ENCODE results near the gene IFT43. TPM values are rescaled to one million over a fixed set of nuclear protein-coding genes. Genes with fewer than 3 reads are reported as not detected.

Gene IFT43
- total RNA-seq, 1 experiment from 2014 or later = 98.8 TPM

- Histone ChIP-seq H3K9me2 (ENCODE audit: insufficient read depth) (no peaks in the 10 kb centered on the region), H3F3A (ENCODE audit: insufficient read depth, low read depth) (no peaks in the 10 kb centered on the region), H2AFZ (no peak overlapping the region), H3K27me3 (ENCODE audit: insufficient read depth, low read depth) (no peaks in the 10 kb centered on the region), H3K9me3 (ENCODE audit: insufficient read depth, low read depth) (peaks cover under 1% of the 10 kb centered on the region), H3K4me2 (no peak overlapping the region), H3K36me3 (ENCODE audit: low read depth) (peaks cover 45% of the 10 kb centered on the region), H3K27ac (no peak overlapping the region), H4K20me1 (ENCODE audit: insufficient read depth) (0 out of 2 replicates have a peak, but pooled peaks cover 5% of the 10 kb centered on the region), H3K79me2 (ENCODE audit: low read depth) (no peaks in the 10 kb centered on the region; the same call in 1 of the 2 replicates), H3K4me3 (no peak overlapping the region), H3K4me1 (replicated peaks; ENCODE audit: insufficient read depth) (no peaks in the 10 kb centered on the region)
- DNase-seq = no peak
- ChIA-PET POLR2A (ENCODE audit: unreplicated experiment) (no interaction called here), CTCF (interaction anchor here (0.5 to 0.7 kb wide), 2 partner anchors 772 to 1129 kb away, joined by 3 read pairs; no protein-coding TSS in a partner anchor)
- intact Hi-C loops (cut with micrococcal nuclease; ENCODE audit: unreplicated experiment) = no loop called here
- BruUV-seq (replicated peaks) = no TSS peak
- TF ChIP-seq CTCF (conservative IDR thresholded peaks at IDR 0.05) (no peak), EZH2 (IDR thresholded peaks at IDR 0.05; ENCODE audit: low read depth) (no peak)
Observed at GRCh38 chr14:76012354-76012753, 26.8 kb downstream of the IFT43 start.

GRCh38 chr14:76015191-76015590 is 29.6 kb downstream of the IFT43 start:
- Histone ChIP-seq H3K27ac (no peak overlapping the region), H3K9me2 (ENCODE audit: insufficient read depth) (no peaks in the 10 kb centered on the region), H3K4me1 (replicated peaks; ENCODE audit: insufficient read depth) (no peaks in the 10 kb centered on the region), H3K27me3 (ENCODE audit: insufficient read depth, low read depth) (no peaks in the 10 kb centered on the region), H3K4me2 (no peak overlapping the region), H4K20me1 (ENCODE audit: insufficient read depth) (0 out of 2 replicates have a peak, but pooled peaks cover 5% of the 10 kb centered on the region), H3K36me3 (ENCODE audit: low read depth) (peaks cover 64% of the 10 kb centered on the region), H3K9me3 (ENCODE audit: insufficient read depth, low read depth) (peaks cover 25% of the 10 kb centered on the region), H2AFZ (no peak overlapping the region), H3K79me2 (ENCODE audit: low read depth) (no peaks in the 10 kb centered on the region; the same call in 1 of the 2 replicates), H3K4me3 (no peak overlapping the region), H3F3A (ENCODE audit: insufficient read depth, low read depth) (no peaks in the 10 kb centered on the region)
- intact Hi-C loops (cut with micrococcal nuclease; ENCODE audit: unreplicated experiment) = no loop called here
- no peak for DNase-seq
- ChIA-PET CTCF (no interaction called here), POLR2A (ENCODE audit: unreplicated experiment) (interaction anchor here (0.6 kb wide), 1 partner anchor 324 kb away, joined by 15 read pairs; no protein-coding TSS in a partner anchor)
- no peak for TF ChIP-seq EZH2 (IDR thresholded peaks at IDR 0.05; ENCODE audit: low read depth)
- TF ChIP-seq CTCF (conservative IDR thresholded peaks at IDR 0.05) = no peak
- no TSS peak for BruUV-seq (replicated peaks)

- no peak overlapping the region for H2AFZ ChIP-seq
- H3K4me1 ChIP-seq (replicated peaks; ENCODE audit: insufficient read depth) = no peaks in the 10 kb centered on the region
- no peak overlapping the region for H3K4me3 ChIP-seq
- intact Hi-C loops (cut with micrococcal nuclease; ENCODE audit: unreplicated experiment) = no loop called here
- no peaks in the 10 kb centered on the region; the same call in 1 of the 2 replicates for H3K79me2 ChIP-seq (ENCODE audit: low read depth)
- H3F3A ChIP-seq (ENCODE audit: insufficient read depth, low read depth) = no peaks in the 10 kb centered on the region
- H3K9me2 ChIP-seq (ENCODE audit: insufficient read depth) = no peaks in the 10 kb centered on the region
- H3K27me3 ChIP-seq (ENCODE audit: insufficient read depth, low read depth) = no peaks in the 10 kb centered on the region
- H3K36me3 ChIP-seq (ENCODE audit: low read depth) = peaks cover 68% of the 10 kb centered on the region
- POLR2A ChIA-PET (ENCODE audit: unreplicated experiment) = interaction anchor here (0.6 kb wide), 1 partner anchor 325 kb away, joined by 15 read pairs; no protein-coding TSS in a partner anchor
- no peak for DNase-seq
- H3K9me3 ChIP-seq (ENCODE audit: insufficient read depth, low read depth) = peaks cover 25% of the 10 kb centered on the region
- 0 out of 2 replicates have a peak, but pooled peaks cover 5% of the 10 kb centered on the region for H4K20me1 ChIP-seq (ENCODE audit: insufficient read depth)
- H3K27ac ChIP-seq = no peak overlapping the region
- CTCF ChIA-PET = interaction anchor here (0.6 kb wide), 1 partner anchor 25 kb away, joined by 4 read pairs; no protein-coding TSS in a partner anchor
- TF ChIP-seq EZH2 (IDR thresholded peaks at IDR 0.05; ENCODE audit: low read depth) (no peak), CTCF (conservative IDR thresholded peaks at IDR 0.05) (no peak)
- BruUV-seq (replicated peaks) = no TSS peak
- H3K4me2 ChIP-seq = no peak overlapping the region
Observed at GRCh38 chr14:76015668-76016067, 30.1 kb downstream of the IFT43 start.

Measured in PC-9 (cell line).